Measurements from ENCODE around the gene MORN1.

DNA sequence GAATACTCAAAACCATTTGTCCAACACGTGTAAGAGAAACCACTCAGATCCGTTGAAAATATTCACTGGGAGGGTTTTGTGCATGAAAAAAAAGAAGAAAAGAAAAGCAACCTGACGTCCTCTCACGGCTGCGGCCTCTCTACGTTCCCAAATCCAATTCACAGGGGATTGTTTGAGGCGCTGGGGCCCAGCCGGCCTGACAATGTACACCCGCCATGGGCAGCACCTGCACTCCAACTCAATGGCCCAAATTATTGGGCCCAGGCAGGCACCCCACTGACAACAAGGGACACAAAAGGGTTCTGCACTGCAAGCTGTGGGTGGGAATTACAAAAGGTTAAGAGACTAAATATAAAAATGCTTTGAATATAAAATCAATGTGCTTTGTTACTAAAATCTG, 41.5 kb downstream of the MORN1 start:
- TF ChIP-seq, protein P1, sequence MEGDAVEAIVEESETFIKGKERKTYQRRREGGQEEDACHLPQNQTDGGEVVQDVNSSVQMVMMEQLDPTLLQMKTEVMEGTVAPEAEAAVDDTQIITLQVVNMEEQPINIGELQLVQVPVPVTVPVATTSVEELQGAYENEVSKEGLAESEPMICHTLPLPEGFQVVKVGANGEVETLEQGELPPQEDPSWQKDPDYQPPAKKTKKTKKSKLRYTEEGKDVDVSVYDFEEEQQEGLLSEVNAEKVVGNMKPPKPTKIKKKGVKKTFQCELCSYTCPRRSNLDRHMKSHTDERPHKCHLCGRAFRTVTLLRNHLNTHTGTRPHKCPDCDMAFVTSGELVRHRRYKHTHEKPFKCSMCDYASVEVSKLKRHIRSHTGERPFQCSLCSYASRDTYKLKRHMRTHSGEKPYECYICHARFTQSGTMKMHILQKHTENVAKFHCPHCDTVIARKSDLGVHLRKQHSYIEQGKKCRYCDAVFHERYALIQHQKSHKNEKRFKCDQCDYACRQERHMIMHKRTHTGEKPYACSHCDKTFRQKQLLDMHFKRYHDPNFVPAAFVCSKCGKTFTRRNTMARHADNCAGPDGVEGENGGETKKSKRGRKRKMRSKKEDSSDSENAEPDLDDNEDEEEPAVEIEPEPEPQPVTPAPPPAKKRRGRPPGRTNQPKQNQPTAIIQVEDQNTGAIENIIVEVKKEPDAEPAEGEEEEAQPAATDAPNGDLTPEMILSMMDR (IDR thresholded peaks at IDR 0.05): no peak
- TF ChIP-seq POLR2A (IDR thresholded peaks at IDR 0.05): no peak
